Right atrium auricular region (tissue), 2 donors: ENCODE results near the gene FRMPD4. TPM values are rescaled to one million over a fixed set of nuclear protein-coding genes. Genes with fewer than 3 reads are reported as not detected.

Experiments
- DNase-seq: peaks from one replicate; pipeline ENCODE4 v3.0.0-alpha.2; 2019; ENCODE audit warnings: low spot score
- H3K27ac ChIP-seq, 2 donors: fragments of 200-600 bp; sonication (generic); 1 replicate in 1 of 2; 2 replicates in 1 of 2; pipeline ENCODE4 v1.5.1; 2016 to 2019
- H3K27me3 ChIP-seq, 2 donors: fragments of 200-600 bp; sonication (generic); one replicate each; pipeline versions ENCODE4 v1.5.1 to v1.6.0; 2017 to 2019
- H3K36me3 ChIP-seq: fragments of 200-600 bp; sonication (generic); one replicate; pipeline ENCODE4 v1.5.1; 2016
- H3K4me1 ChIP-seq, 2 donors: fragments of 200-600 bp; sonication (generic); one replicate each; pipeline versions ENCODE4 v1.5.1 to v1.6.0; 2017 to 2019
- H3K4me3 ChIP-seq, 2 donors: fragments of 200-600 bp; sonication (generic); 1 replicate in 1 of 2; 2 replicates in 1 of 2; pipeline ENCODE4 v1.5.1; 2017 to 2019; ENCODE audit warnings: mild to moderate bottlenecking in 1 of 2, moderate library complexity in 1 of 2
- H3K9me3 ChIP-seq, 2 donors: fragments of 200-600 bp; sonication (generic); one replicate each; pipeline ENCODE4 v1.5.1; 2019
- total RNA-seq, 2 donors: library from RNA; depleted of rRNA; stranded (reverse); fragments of >200 nt; gene quantifications; one replicate each; pipeline ENCODE4 v1.1.0, GENCODE V29; 2016
- TF ChIP-seq, protein P1 (sequence below), 2 donors: fragments of 200-600 bp; sonication (generic); IDR thresholded peaks; one replicate each; pipeline ENCODE4 v1.5.1; 2019; ENCODE audit warnings: antibody characterized with exemption in 2 of 2

Gene FRMPD4
- total RNA-seq, 2 donors from 2014 or later: 1.2 to 1.3 TPM

DNA sequence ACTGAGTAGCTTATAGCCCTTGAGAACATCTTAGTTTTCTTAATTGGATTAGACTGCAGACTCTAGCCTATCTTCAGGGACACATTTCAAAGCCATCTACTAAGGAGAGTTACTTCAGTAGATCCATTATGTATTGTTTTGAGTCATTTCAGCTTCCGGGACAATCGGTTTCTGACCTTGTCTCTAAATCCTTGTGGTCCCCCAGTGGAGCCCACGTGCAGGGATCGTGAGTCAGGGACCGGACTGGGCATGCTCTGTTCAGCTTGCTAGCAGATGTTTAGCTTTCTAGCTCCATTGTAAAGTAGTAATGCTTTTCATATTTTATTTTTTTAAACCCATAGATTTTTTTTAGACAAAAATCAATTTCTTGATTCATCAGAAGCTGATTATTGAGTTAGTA is 441.0 kb downstream of the FRMPD4 start:
- H3K36me3 ChIP-seq: no peaks in the 10 kb centered on the region
- H3K27me3 ChIP-seq: no peaks in the 10 kb centered on the region
- H3K9me3 ChIP-seq: no peaks in the 10 kb centered on the region
- H3K4me3 ChIP-seq: no peak overlapping the region
- H3K27ac ChIP-seq: no peak overlapping the region
- TF ChIP-seq, protein P1, sequence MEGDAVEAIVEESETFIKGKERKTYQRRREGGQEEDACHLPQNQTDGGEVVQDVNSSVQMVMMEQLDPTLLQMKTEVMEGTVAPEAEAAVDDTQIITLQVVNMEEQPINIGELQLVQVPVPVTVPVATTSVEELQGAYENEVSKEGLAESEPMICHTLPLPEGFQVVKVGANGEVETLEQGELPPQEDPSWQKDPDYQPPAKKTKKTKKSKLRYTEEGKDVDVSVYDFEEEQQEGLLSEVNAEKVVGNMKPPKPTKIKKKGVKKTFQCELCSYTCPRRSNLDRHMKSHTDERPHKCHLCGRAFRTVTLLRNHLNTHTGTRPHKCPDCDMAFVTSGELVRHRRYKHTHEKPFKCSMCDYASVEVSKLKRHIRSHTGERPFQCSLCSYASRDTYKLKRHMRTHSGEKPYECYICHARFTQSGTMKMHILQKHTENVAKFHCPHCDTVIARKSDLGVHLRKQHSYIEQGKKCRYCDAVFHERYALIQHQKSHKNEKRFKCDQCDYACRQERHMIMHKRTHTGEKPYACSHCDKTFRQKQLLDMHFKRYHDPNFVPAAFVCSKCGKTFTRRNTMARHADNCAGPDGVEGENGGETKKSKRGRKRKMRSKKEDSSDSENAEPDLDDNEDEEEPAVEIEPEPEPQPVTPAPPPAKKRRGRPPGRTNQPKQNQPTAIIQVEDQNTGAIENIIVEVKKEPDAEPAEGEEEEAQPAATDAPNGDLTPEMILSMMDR (IDR thresholded peaks at IDR 0.05): no peak
- no peak for DNase-seq
- no peaks in the 10 kb centered on the region for H3K4me1 ChIP-seq

DNA sequence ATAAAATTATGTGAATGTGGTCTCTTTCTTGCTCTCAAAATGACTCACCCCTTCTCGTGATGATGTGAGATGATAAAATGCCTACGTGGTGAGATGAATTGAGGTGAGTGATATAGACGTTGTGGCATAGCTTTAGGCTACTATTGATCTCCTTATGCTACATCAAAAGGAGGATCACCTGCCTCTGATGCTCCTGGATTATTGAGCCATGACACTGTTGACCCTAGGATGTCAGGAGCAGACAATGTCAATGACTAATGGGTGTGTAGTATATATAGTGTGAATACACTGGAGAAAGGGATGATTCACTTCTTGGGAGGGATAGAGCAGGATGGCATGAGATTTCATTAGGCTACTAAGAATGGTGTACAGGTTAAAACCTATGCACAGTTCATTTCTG is 442.3 kb downstream of the FRMPD4 start:
- no peaks in the 10 kb centered on the region for H3K9me3 ChIP-seq
- TF ChIP-seq, protein P1 (IDR thresholded peaks at IDR 0.05): no peak
- no peaks in the 10 kb centered on the region for H3K4me1 ChIP-seq
- no peaks in the 10 kb centered on the region for H3K36me3 ChIP-seq
- no peak overlapping the region for H3K27ac ChIP-seq
- DNase-seq: no peak
- no peaks in the 10 kb centered on the region for H3K27me3 ChIP-seq
- H3K4me3 ChIP-seq: no peak overlapping the region

DNA sequence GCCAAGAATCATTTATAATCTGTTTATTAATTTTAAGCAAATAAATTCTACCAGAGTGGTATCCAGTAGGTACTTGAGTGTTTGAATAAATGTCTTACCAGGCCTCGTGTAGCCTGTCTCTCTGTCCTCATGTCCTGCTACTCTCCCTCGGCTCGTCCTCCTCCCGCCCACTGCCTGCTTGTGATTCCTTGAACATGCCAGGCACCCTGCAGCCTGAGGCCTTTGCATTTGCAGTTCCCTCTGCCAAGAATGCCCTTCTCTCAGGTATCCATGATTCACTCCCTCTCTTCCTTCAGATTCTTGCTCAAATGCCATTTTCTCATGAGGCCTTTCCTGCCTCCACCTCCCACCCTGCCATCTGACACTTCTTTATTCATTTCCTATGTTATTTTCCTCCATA is 443.3 kb downstream of the FRMPD4 start:
- H3K36me3 ChIP-seq: no peaks in the 10 kb centered on the region
- TF ChIP-seq, protein P1 (IDR thresholded peaks at IDR 0.05): no peak
- H3K4me1 ChIP-seq: no peaks in the 10 kb centered on the region
- H3K9me3 ChIP-seq: no peaks in the 10 kb centered on the region
- H3K4me3 ChIP-seq: no peak overlapping the region
- no peak overlapping the region for H3K27ac ChIP-seq
- no peaks in the 10 kb centered on the region for H3K27me3 ChIP-seq
- no peak for DNase-seq

DNA sequence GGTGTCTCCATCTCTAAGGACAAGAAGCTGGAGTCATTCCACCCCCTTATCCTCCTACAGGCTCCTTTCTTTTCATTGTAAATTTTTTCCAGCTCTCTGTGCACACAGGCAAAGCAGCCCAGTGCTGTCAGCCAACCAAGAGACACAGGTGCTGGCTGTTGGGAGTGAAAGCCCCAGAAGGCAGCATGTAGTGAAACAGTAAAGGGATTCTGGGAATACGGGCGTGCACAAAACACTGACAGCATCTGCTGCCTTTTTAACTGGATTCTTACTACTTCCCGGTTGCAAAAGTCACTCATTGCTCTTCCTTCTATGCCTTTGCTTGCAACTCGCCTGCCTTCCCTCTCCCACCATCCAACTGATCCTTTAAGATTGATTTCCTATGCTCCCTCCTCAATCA is 444.4 kb downstream of the FRMPD4 start:
- TF ChIP-seq, protein P1 (IDR thresholded peaks at IDR 0.05): no peak
- no peaks in the 10 kb centered on the region for H3K27me3 ChIP-seq
- no peak for DNase-seq
- no peak overlapping the region for H3K4me3 ChIP-seq
- no peaks in the 10 kb centered on the region for H3K9me3 ChIP-seq
- H3K4me1 ChIP-seq: no peaks in the 10 kb centered on the region
- H3K27ac ChIP-seq: no peak overlapping the region
- H3K36me3 ChIP-seq: no peaks in the 10 kb centered on the region

DNA sequence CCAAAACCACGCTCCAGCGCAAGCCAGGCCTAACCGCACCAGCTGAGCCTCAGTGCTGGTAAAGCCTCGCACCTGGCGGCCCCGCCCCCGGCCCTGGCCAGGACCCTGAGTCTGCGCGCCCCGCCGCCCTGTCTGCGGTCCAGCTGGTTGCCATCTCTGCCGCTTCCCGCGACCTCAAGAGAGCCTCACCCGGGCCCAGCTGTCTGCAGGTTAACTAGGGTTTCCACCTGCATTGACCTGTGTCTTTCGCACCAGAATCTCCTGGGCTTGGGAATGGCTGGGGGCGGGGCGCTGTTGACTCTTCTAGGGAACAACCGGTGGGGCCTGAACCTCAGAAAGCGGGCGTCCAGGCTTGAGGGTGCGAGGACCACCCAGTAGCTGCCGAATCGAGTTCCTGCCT is 445.3 kb downstream of the FRMPD4 start:
- Histone ChIP-seq H3K4me1 (no peaks in the 10 kb centered on the region), H3K9me3 (no peaks in the 10 kb centered on the region), H3K4me3 (no peak overlapping the region), H3K27ac (no peak overlapping the region), H3K27me3 (no peaks in the 10 kb centered on the region), H3K36me3 (no peaks in the 10 kb centered on the region)
- TF ChIP-seq, protein P1 (IDR thresholded peaks at IDR 0.05): no peak
- DNase-seq: no peak

DNA sequence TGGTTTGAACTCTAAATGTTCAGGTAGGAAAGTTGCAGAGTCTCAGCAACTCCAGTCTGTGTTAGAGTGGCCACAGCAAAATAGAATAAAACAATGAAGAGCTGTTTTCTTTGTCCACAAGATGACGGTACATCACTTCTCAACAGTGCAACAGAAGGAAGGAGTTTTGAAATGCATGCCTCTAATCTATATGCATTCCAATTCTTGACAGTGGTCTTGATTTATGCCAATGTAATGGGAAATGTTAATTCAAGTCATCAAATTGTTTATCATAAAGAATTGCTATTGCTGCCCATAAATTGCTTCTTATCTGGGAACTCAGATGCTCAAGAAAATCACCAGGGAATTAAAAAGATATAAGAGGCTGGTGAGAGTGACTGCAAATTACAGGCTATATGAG is 457.4 kb downstream of the FRMPD4 start:
- TF ChIP-seq, protein P1 (IDR thresholded peaks at IDR 0.05): no peak
- DNase-seq: no peak
- no peaks in the 10 kb centered on the region for H3K4me1 ChIP-seq

More for the DNA sequence above, 457.4 kb downstream of the FRMPD4 start:
- Histone ChIP-seq H3K9me3 (no peaks in the 10 kb centered on the region), H3K27me3 (no peaks in the 10 kb centered on the region), H3K27ac (no peak overlapping the region), H3K4me3 (no peak overlapping the region), H3K36me3 (no peaks in the 10 kb centered on the region)
